Measurements from ENCODE around the gene VCX3A.
"Not testable (repeated sequence)": the region's sequence is repeated elsewhere in the genome, so short reads cannot be mapped to it uniquely, and the experiment has no call there.

VCX3A gene

DNA sequence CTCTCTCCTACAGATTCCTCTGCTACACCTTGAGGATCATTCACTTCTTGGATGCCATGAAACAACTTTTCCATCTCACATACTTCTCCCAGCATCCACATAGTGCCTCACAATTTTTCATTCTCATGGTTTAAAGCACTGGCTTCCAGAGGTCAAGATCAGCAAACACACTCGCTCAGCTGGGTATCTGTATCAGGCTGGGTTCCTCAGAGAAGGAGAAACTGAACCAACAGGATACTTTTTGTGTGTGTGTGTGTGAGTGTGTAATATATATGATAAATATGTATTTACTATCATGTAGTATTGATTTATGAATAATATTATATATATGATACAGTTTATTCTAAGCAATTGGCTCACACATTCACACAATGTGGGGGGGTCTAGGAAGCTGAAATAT is at the start of gene VCX3A:
Gene VCX3A, minus strand, starts transcription at position 101 of the 400 bp plus-strand sequence. CDS start 621 bp downstream, outside the sequence.
- not testable (repeated sequence) for DNase-seq

- no peak for DNase-seq
These were observed 39.8 kb upstream of the VCX3A start for GRCh38 chrX:6574762-6575161.

DNA sequence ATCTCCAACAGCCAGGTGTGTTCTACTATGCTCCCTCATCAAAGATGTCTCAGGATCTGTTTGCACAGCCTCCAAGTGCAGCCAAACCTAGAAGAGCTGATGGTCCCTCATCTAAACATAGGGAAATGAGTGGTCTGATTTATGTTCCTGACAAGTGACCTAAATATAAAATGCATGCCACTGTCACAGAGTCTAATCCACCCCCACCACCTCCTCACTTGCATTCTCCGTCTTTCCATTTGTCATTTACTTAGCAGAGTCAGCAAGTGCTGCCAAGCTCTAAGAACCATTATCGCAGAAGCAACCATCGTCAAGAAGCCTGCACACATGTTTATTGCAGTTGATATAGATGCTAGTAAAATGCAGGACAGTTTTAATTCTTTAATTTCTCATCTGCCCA is 33.1 kb upstream of the VCX3A start:
- no peak for DNase-seq

DNA sequence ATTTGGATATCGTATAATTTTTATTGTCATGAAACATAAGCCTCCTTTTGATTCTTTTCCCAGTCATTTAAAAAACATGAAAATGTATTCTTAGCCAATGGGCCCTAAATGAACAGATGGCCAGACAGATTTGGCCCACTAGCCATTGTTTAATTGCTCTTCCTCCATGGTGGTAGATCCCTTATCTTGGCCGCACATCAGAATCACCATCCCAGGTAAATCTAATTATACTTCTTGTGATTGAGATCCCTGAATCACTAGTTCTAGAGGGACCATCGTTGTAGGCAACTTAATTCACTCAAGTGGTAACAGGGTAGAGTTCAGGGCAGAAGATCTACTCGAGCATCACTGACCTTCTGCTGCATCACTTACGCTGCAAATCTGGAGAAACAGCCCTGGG is 24.1 kb upstream of the VCX3A start:
- no peak for DNase-seq

DNA sequence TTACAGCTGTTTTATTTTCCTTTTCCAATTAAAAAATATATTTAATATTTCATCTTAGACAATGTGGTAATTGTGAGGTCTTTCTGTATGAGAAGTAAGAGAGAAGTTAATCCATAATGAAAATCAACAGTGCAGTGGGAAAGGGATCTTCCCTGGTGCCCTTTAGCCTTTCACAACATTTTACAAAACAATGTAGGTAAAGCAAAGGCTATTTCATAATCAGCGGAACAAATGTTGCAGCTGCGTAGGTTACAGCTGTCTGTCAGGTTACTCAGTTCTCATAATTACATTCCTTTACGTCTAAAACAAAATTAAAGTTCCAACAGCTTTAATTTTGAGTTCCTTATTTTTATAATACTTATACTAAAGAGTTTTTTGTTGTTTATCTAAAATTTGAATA is 22.8 kb upstream of the VCX3A start:
- DNase-seq = no peak

DNA sequence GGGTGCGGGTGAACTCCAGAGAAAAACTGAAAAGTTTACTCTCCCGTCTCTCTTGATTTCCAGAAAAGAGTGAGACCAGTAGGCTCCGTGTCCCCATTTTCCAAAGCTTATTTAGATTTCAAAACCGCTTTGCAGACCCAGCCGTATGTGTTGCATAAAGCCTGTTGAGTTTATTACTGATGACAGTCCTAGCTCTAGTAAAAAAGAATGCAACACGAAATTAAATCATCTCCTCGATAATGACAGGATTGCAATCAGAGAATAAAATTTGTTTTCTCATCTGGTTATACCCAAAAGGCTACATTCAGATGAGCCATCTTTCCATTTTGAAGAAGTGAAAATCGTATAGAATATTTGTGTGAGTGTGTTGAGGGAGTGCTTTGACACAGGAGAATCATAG is 16.1 kb upstream of the VCX3A start:
- no peak for DNase-seq

DNA sequence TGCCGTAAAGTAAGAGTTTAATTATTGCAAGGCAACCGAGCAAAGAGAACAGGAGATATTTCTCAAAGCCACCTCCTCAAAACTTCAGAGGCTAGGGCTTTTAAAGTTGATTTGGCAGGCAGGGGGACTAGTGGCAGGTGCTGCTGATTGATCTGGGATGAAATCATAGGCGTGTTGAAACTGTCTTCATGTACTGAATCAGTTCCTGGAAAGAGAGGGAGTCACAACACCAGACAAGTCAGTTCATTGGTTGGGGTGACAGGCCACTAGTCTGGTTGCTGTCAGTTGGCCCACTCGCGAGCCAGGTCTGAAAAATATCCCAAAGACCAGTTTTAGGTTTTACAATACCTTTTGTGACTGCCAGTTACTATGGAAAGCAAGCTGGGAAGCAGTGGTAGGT is 10.8 kb upstream of the VCX3A start:
- no peak for DNase-seq

GRCh38 chrX:6526564-6527136 is 8.3 kb downstream of the VCX3A start:
- DNase-seq = no peak

DNA sequence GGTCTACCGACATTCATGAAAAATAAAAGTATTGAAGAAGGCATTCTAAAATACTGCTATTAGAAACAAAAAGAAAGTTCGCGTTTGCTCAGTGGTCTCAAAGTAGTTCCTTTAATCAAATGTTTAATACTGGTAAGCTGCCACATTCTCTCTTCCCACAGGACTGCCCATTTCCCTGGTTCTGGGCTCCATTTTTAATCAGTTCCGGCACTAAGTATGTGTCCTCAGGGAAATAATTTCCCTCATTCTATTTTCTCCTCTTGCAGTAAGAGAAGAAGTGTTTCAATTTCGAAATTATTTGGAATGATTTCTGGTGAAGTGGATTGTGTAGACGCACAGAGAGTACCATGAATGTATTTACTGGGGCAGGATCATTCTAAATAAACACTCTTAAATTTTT is 17.5 kb downstream of the VCX3A start:
- no peak for DNase-seq

DNA sequence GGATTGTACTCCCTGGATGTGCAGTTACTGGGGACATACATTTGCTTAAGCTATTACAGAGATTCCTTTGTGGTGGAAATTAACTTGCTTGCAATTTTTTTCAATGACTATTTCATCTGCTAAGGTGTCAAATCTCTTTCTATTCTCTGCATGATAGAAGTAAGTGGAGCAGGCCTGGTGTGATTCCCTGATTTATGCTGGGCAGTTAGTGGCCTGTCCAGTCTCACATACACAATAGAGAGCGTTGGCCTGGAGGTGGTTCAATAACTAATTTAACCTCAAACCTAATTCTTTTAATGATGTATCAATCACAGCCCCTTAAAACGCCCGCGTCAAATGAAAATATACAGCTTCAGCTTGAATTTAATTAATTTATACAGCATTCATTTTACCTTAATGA is 28.5 kb downstream of the VCX3A start:
- no peak for DNase-seq

- no peak for DNase-seq
These were observed 29.0 kb downstream of the VCX3A start for GRCh38 chrX:6505960-6506359.

DNA sequence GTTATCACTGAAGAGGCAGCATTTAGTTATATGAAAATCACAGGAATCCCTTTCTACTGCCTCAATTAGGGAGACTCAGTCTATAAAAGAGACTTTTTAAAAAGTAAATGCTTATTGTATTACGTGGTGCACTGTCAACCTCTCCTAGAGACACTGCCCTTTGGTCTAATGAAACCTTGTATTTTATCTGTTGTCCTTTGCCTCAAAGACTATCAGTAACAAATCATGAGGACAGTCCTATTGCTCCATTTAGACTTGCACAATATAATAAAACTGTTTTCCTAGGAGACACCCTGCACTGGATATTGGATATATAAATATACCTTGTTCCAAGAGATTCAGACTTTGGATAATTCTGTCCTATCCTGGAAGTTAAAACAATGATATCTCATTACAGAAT is 34.2 kb downstream of the VCX3A start:
- DNase-seq = no peak

DNA sequence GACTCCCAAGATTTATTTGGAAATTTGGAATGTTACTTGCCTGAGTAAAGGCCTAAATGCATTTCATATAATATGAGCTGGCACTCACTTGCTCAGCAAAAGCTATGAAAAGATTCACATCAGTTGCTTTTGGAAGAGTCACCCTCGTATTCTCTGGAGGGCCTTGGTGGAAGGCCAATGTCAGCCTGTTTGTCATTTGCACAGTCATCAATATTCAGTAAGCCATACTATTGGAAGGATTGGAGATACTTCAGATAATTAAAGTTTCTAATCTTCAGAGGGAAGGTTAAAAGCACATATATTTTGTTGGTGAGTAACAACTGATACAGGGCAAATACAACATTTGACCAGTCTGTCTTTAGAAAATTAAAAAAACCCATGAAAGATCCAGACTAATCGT is 36.6 kb downstream of the VCX3A start:
- DNase-seq = no peak
